MM.1S (cell line): ENCODE measurements around the gene SMC2.

Source experiments
- DNase-seq: peaks from one replicate; pipeline ENCODE4 v3.0.0-alpha.2; 2015
- H2AFZ ChIP-seq: fragments of 300-600 bp; sonication (generic); 2 replicates; pipeline ENCODE4 v1.6.0; 2016; ENCODE audit warnings: antibody characterized with exemption, low read length
- H3F3A ChIP-seq: fragments of 300-600 bp; sonication (generic); 2 replicates; pipeline ENCODE4 v1.6.1; 2016; ENCODE audit warnings: mild to moderate bottlenecking, antibody characterized with exemption, low read length, moderate library complexity, mixed read lengths; ENCODE audit not compliant: insufficient read depth
- H3K27ac ChIP-seq: fragments of 300-600 bp; sonication (generic); 2 replicates; pipeline ENCODE4 v1.5.1; 2016; ENCODE audit warnings: mild to moderate bottlenecking, low read length
- H3K27me3 ChIP-seq: fragments of 300-600 bp; sonication (generic); replicated peaks from 2 replicates; pipeline ENCODE4 v1.6.0; 2016; ENCODE audit warnings: low read length; ENCODE audit not compliant: insufficient read depth
- H3K36me3 ChIP-seq: fragments of 300-600 bp; sonication (generic); replicated peaks from 2 replicates; pipeline ENCODE4 v1.6.1; 2016; ENCODE audit warnings: mild to moderate bottlenecking, low read length, mixed read lengths; ENCODE audit not compliant: insufficient read depth
- H3K4me1 ChIP-seq: fragments of 300-600 bp; sonication (generic); 2 replicates; pipeline ENCODE4 v1.6.1; 2016; ENCODE audit warnings: low read length, mixed read lengths
- H3K4me2 ChIP-seq: fragments of 300-600 bp; sonication (generic); 2 replicates; pipeline ENCODE4 v1.6.0; 2016; ENCODE audit warnings: low read depth, low read length
- H3K4me3 ChIP-seq: fragments of 300-600 bp; sonication (generic); 2 replicates; pipeline ENCODE4 v1.5.1; 2016; ENCODE audit warnings: low read length, mixed read lengths
- H3K79me2 ChIP-seq: fragments of 300-600 bp; sonication (generic); 2 replicates; pipeline ENCODE4 v1.6.1; 2016; ENCODE audit warnings: mixed run types, low read length, mixed read lengths
- H3K9ac ChIP-seq: fragments of 300-600 bp; sonication (generic); 2 replicates; pipeline ENCODE4 v1.6.1; 2016; ENCODE audit warnings: low read length, mixed read lengths
- H3K9me2 ChIP-seq: fragments of 300-600 bp; sonication (generic); replicated peaks from 2 replicates; pipeline ENCODE4 v1.6.1; 2016; ENCODE audit warnings: mild to moderate bottlenecking, low read length, mixed read lengths; ENCODE audit not compliant: insufficient read depth
- H3K9me3 ChIP-seq: fragments of 300-600 bp; sonication (generic); replicated peaks from 2 replicates; pipeline ENCODE4 v1.6.1; 2016; ENCODE audit warnings: mild to moderate bottlenecking, low read length, mixed read lengths; ENCODE audit not compliant: insufficient read depth
- H4K20me1 ChIP-seq: fragments of 300-600 bp; sonication (generic); 2 replicates; pipeline ENCODE4 v1.6.1; 2016; ENCODE audit warnings: mild to moderate bottlenecking, low read length, moderate library complexity, mixed read lengths; ENCODE audit not compliant: insufficient read depth
- EZH2 ChIP-seq: fragments of 300-600 bp; sonication (generic); optimal IDR thresholded peaks from 2 replicates; pipeline ENCODE3; 2017; ENCODE audit warnings: low read depth, mild to moderate bottlenecking, antibody characterized with exemption, low read length, mixed read lengths
- EZH2phosphoT487 ChIP-seq: fragments of 300-600 bp; sonication (generic); IDR thresholded peaks from 2 replicates; pipeline ENCODE4 v1.6.1; 2018; ENCODE audit warnings: antibody characterized with exemption, low read length
- TF ChIP-seq, protein P1 (sequence below): fragments of 300-600 bp; sonication (generic); IDR thresholded peaks from 2 replicates; pipeline ENCODE4 v1.5.1; 2016; ENCODE audit warnings: antibody characterized with exemption, low read length, mixed read lengths

The SMC2 gene

DNA sequence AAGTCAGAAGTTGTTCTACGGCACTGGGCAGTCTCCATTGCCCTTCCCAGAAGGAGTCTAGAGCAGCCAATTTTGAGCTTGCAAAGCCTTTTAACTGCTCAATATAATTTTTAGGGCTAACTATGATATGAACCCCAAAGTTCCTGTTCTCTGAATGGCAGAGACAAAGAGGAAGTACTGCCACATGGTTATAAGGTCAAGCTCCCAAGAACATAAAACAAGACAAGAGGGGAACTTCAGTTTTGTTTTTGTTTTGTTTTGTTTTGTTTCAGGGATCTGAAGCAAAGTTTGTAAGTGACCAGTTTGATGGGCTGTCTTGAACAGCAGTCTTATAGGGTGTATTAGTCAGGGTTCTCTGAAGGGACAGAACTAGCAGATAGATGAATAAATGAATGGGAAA, 11.9 kb upstream of the SMC2 start:
- H4K20me1 ChIP-seq = no peaks in the 10 kb centered on the region
- no peaks in the 10 kb centered on the region for H3F3A ChIP-seq
- H3K4me3 ChIP-seq = no peak overlapping the region
- TF ChIP-seq, protein P1, sequence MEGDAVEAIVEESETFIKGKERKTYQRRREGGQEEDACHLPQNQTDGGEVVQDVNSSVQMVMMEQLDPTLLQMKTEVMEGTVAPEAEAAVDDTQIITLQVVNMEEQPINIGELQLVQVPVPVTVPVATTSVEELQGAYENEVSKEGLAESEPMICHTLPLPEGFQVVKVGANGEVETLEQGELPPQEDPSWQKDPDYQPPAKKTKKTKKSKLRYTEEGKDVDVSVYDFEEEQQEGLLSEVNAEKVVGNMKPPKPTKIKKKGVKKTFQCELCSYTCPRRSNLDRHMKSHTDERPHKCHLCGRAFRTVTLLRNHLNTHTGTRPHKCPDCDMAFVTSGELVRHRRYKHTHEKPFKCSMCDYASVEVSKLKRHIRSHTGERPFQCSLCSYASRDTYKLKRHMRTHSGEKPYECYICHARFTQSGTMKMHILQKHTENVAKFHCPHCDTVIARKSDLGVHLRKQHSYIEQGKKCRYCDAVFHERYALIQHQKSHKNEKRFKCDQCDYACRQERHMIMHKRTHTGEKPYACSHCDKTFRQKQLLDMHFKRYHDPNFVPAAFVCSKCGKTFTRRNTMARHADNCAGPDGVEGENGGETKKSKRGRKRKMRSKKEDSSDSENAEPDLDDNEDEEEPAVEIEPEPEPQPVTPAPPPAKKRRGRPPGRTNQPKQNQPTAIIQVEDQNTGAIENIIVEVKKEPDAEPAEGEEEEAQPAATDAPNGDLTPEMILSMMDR = no peak
- TF ChIP-seq EZH2 = no peak
- no peak for TF ChIP-seq EZH2phosphoT487
- H3K4me2 ChIP-seq = no peak overlapping the region
- no peak for DNase-seq
- H3K36me3 ChIP-seq = no peaks in the 10 kb centered on the region
- no peaks in the 10 kb centered on the region for H3K79me2 ChIP-seq
- no peak overlapping the region for H3K9ac ChIP-seq
- no peaks in the 10 kb centered on the region for H3K4me1 ChIP-seq
- no peaks in the 10 kb centered on the region for H3K9me2 ChIP-seq
- H3K9me3 ChIP-seq = no peaks in the 10 kb centered on the region
- H2AFZ ChIP-seq = no peak overlapping the region
- no peaks in the 10 kb centered on the region for H3K27me3 ChIP-seq
- H3K27ac ChIP-seq = no peak overlapping the region

DNA sequence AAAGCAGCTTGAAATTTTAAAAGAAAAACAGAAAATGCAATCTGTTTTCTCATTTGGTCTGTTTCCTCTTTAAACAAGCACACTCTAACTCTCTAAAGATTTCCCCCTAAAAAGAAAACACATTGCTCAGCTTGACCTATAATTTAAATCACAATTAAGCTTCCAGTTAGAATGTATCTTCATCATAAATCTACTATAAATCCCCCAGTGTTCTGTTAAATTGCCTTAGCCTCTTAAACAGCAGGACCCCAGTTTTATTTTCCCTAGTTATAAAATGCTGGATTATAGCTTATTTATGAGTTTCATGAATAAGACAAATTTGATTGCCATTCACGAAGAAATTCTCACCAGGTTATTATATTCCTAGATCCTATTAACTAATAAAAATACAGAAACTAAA, 8.6 kb upstream of the SMC2 start:
- no peak overlapping the region for H2AFZ ChIP-seq

DNA sequence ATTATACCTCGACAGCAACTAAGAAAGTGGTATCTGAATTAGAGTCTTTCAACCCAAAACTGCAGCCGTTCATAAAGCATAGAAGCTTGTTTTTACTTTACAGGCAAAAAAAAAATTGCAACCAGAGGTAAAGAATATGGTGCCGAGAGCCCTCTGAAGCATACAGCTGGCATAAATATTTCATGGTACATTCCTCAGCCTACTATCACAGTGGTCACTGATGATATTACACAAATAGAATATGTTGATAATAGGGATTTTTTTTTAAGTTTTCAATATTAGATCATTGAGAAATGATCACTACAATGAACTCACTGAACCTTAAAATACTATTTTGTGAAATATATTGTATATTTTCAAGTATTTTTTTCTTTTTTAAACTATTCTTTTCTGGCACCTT, 6.2 kb upstream of the SMC2 start:
- DNase-seq = no peak
- no peaks in the 10 kb centered on the region for H4K20me1 ChIP-seq
- H3K4me3 ChIP-seq = no peak overlapping the region
- peaks cover 3% of the 10 kb centered on the region; the same call in 1 of the 2 replicates for H3K4me1 ChIP-seq
- H2AFZ ChIP-seq = no peak overlapping the region
- no peak overlapping the region for H3K27ac ChIP-seq
- no peaks in the 10 kb centered on the region for H3K9me2 ChIP-seq
- H3K36me3 ChIP-seq = no peaks in the 10 kb centered on the region
- TF ChIP-seq, protein P1 = no peak
- no peak for TF ChIP-seq EZH2
- TF ChIP-seq EZH2phosphoT487 = no peak
- H3K27me3 ChIP-seq = no peaks in the 10 kb centered on the region
- H3K4me2 ChIP-seq = no peak overlapping the region
- H3K79me2 ChIP-seq = no peaks in the 10 kb centered on the region
- no peaks in the 10 kb centered on the region for H3K9me3 ChIP-seq
- no peak overlapping the region for H3K9ac ChIP-seq
- H3F3A ChIP-seq = no peaks in the 10 kb centered on the region

More for the DNA sequence above, 8.6 kb upstream of the SMC2 start:
- Histone ChIP-seq H3K27ac (no peak overlapping the region), H3K4me3 (no peak overlapping the region), H3K9me2 (no peaks in the 10 kb centered on the region), H3K36me3 (no peaks in the 10 kb centered on the region), H3K4me1 (no peaks in the 10 kb centered on the region), H3K79me2 (no peaks in the 10 kb centered on the region), H3K9me3 (no peaks in the 10 kb centered on the region), H3F3A (no peaks in the 10 kb centered on the region), H3K9ac (no peak overlapping the region), H3K27me3 (no peaks in the 10 kb centered on the region), H4K20me1 (no peaks in the 10 kb centered on the region), H3K4me2 (no peak overlapping the region)
- no peak for TF ChIP-seq EZH2
- TF ChIP-seq, protein P1 = no peak
- TF ChIP-seq EZH2phosphoT487 = no peak
- no peak for DNase-seq
